Mammary epithelial cell (primary cell): ENCODE data around the gene ERMP1.

ENCODE experiments used
- CTCF ChIP-seq, 2 donors: IDR thresholded peaks in 1 of 2; conservative IDR thresholded peaks in 1 of 2; 2 replicates each; pipeline ENCODE4 v1.5.1; 2011 to 2012; ENCODE audit warnings: inconsistent platforms in 2 of 2, low read length in 2 of 2, mild to moderate bottlenecking in 2 of 2, control low read depth in 1 of 2, low read depth in 1 of 2; ENCODE audit not compliant: insufficient read depth in 1 of 2; ENCODE audit errors: extremely low read depth in 1 of 2
- EZH2 ChIP-seq: IDR thresholded peaks from 2 replicates; pipeline ENCODE4 v1.6.1; 2012; ENCODE audit warnings: low read length, inconsistent platforms, borderline replicate concordance

GRCh38 chr9:5773324-5773999 lies 59.5 kb downstream of the ERMP1 start:
- TF ChIP-seq CTCF (conservative IDR thresholded peaks at IDR 0.05 in 1 of 2, IDR thresholded peaks at IDR 0.05 in 1 of 2; ENCODE audit: extremely low read depth in 1 of 2, insufficient read depth in 1 of 2, low read depth in 1 of 2, low read length in 2 of 2) (no peak), EZH2 (no peak)
